Type B pancreatic cell (in vitro differentiated cells): ENCODE data around the gene NDUFS1. TPM values are rescaled to one million over a fixed set of nuclear protein-coding genes. Genes with fewer than 3 reads are reported as not detected.
"Not testable (repeated sequence)": the region's sequence is repeated elsewhere in the genome, so short reads cannot be mapped to it uniquely, and the experiment has no call there.

ENCODE experiments used
- DNase-seq: peaks from one replicate; pipeline ENCODE4 v3.0.0; 2021; ENCODE audit warnings: mixed read lengths; ENCODE audit not compliant: unreplicated experiment; ENCODE audit errors: extremely low spot score
- H3K27ac Mint-ChIP-seq: 2 replicates; pipeline ENCODE4 v1.8.0; 2021; ENCODE audit warnings: mild to moderate bottlenecking, mixed read lengths
- H3K27me3 Mint-ChIP-seq: 2 replicates; pipeline ENCODE4 v1.8.0; 2021; ENCODE audit warnings: mixed read lengths
- H3K36me3 Mint-ChIP-seq: 2 replicates; pipeline ENCODE4 v1.8.0; 2021; ENCODE audit warnings: mixed read lengths
- H3K4me1 Mint-ChIP-seq: one replicate; pipeline ENCODE4 v1.8.0; 2021; ENCODE audit warnings: mixed read lengths; ENCODE audit not compliant: unreplicated experiment
- H3K4me3 Mint-ChIP-seq: 2 replicates; pipeline ENCODE4 v1.8.0; 2021; ENCODE audit warnings: mild to moderate bottlenecking, mixed read lengths
- H3K9me3 Mint-ChIP-seq: 2 replicates; pipeline ENCODE4 v1.8.0; 2021; ENCODE audit warnings: mixed read lengths
- total RNA-seq: library from RNA; stranded (reverse); gene quantifications from 2 replicates; pipeline ENCODE4 v1.2.1, GENCODE V29; 2021; ENCODE audit warnings: low replicate concordance
- TF ChIP-seq, protein P1 (sequence below): fragments of 200-600 bp; sonication (generic); conservative IDR thresholded peaks from 2 replicates; pipeline ENCODE4 v1.5.0; 2021; ENCODE audit warnings: antibody characterized with exemption, mild to moderate bottlenecking

NDUFS1 gene
- total RNA-seq, 1 donor from 2014 or later, result 95.9 TPM

GRCh38 chr2:206084439-206084869 lies 74.8 kb downstream of the NDUFS1 start:
- H3K27ac Mint-ChIP-seq, result peak overlapping the region; percentile 95

DNA sequence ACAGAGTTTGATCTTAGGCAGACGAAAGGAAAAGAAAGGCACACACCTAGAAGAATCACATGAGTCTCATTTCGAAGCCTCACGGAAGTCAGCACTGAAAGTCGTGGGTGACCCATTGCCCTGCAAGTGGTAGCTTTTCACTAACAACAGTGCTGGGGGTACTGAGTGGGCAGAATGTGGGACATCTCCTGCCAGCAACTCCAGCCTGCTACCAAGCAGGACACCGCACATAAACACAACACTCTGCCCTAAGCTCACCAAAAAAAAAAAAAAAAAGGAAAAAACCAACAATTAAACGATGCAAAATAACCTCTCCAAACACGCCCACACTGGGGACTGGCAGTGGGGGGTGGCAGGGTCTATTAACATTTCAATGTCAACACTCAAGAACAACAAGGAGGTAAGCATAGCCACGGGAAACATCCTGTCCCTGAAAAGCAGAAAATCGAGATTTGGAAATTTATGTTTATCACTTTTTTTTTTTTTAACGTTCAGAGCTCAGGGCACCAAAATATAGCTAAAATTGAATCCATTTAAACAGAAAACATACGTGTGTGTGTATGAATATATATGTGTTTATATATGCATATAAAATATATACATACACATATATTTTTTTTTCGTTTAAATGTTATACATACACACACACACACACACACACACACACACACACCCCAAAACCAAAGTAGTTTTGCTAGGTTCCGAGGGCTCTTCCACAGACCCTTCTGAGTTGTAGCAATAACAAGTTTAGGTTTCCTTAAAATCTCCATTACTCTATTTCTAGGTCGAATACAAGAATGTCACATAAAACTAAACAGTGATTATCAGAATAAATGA lies 75.4 kb downstream of the NDUFS1 start:
- Mint-ChIP-seq H3K36me3 (peaks cover 12% of the 10 kb centered on the region), H3K9me3 (no peaks in the 10 kb centered on the region), H3K27ac (peak overlapping the region; percentile 95), H3K27me3 (no peaks in the 10 kb centered on the region), H3K4me1 (peaks cover 35% of the 10 kb centered on the region), H3K4me3 (peak overlapping the region; percentile 99)
- no peak for DNase-seq
- TF ChIP-seq, protein P1, sequence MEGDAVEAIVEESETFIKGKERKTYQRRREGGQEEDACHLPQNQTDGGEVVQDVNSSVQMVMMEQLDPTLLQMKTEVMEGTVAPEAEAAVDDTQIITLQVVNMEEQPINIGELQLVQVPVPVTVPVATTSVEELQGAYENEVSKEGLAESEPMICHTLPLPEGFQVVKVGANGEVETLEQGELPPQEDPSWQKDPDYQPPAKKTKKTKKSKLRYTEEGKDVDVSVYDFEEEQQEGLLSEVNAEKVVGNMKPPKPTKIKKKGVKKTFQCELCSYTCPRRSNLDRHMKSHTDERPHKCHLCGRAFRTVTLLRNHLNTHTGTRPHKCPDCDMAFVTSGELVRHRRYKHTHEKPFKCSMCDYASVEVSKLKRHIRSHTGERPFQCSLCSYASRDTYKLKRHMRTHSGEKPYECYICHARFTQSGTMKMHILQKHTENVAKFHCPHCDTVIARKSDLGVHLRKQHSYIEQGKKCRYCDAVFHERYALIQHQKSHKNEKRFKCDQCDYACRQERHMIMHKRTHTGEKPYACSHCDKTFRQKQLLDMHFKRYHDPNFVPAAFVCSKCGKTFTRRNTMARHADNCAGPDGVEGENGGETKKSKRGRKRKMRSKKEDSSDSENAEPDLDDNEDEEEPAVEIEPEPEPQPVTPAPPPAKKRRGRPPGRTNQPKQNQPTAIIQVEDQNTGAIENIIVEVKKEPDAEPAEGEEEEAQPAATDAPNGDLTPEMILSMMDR, result no peak

More at GRCh38 chr2:206084439-206084869, 74.8 kb downstream of the NDUFS1 start:
- Mint-ChIP-seq H3K4me1 (peaks cover 34% of the 10 kb centered on the region), H3K9me3 (no peaks in the 10 kb centered on the region), H3K27me3 (no peaks in the 10 kb centered on the region), H3K36me3 (peaks cover 11% of the 10 kb centered on the region), H3K4me3 (peak overlapping the region; percentile 99)
- TF ChIP-seq, protein P1, result no peak
- no peak for DNase-seq

- Mint-ChIP-seq H3K36me3 (peaks cover 12% of the 10 kb centered on the region), H3K4me1 (peaks cover 39% of the 10 kb centered on the region), H3K4me3 (peak overlapping the region; percentile 47), H3K9me3 (no peaks in the 10 kb centered on the region), H3K27me3 (no peaks in the 10 kb centered on the region), H3K27ac (no peak overlapping the region)
- DNase-seq, result no peak
- TF ChIP-seq, protein P1, result no peak
These were observed 76.9 kb downstream of the NDUFS1 start for GRCh38 chr2:206082298-206082843.

DNA sequence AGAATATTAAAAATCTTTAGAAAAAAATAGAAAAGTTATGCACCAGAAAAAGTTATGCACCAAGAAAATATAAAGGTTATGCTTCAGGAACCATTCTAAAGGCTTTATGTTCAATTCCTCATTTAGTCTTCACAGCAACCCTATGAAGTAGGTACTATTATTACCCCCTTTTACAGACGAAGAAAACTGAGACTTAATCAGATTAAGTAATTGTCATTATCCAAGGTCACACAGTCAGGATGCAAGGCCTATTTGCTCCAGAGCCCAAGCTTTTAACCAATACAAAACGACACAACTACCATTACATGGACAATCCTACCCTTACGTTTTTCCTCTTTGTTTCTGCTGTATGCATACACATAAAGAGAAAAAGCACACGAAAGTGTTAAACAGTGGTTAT lies 78.3 kb downstream of the NDUFS1 start:
- H3K27ac Mint-ChIP-seq, result peak overlapping the region; percentile 51
- no peaks in the 10 kb centered on the region for H3K9me3 Mint-ChIP-seq
- TF ChIP-seq, protein P1, result no peak
- peaks cover 33% of the 10 kb centered on the region for H3K4me1 Mint-ChIP-seq
- peaks cover 4% of the 10 kb centered on the region for H3K36me3 Mint-ChIP-seq
- H3K27me3 Mint-ChIP-seq, result no peaks in the 10 kb centered on the region
- no peak overlapping the region for H3K4me3 Mint-ChIP-seq
- no peak for DNase-seq

GRCh38 chr2:206079699-206080465 lies 79.4 kb downstream of the NDUFS1 start:
- no peak for DNase-seq
- Mint-ChIP-seq H3K27me3 (no peaks in the 10 kb centered on the region), H3K27ac (peak overlapping the region; percentile 2), H3K36me3 (peaks cover 4% of the 10 kb centered on the region), H3K9me3 (no peaks in the 10 kb centered on the region), H3K4me3 (no peak overlapping the region), H3K4me1 (peaks cover 37% of the 10 kb centered on the region)
- TF ChIP-seq, protein P1, result no peak

- not testable (repeated sequence) for H3K4me3 Mint-ChIP-seq, H3K27me3 Mint-ChIP-seq, DNase-seq, H3K9me3 Mint-ChIP-seq, H3K36me3 Mint-ChIP-seq
- Mint-ChIP-seq H3K27ac (peak overlapping the region; percentile 7), H3K4me1 (peaks cover 26% of the 10 kb centered on the region)
These were observed 81.4 kb downstream of the NDUFS1 start for GRCh38 chr2:206077879-206078278.
